HepG2 (cell line): Measurements from ENCODE around the gene CEP104. TPM values are rescaled to one million over a fixed set of nuclear protein-coding genes. Genes with fewer than 3 reads are reported as not detected.
A peak's percentile ranks its signal among the peaks of the same experiment; 100 is the strongest.

Experiments used
- ATRX ChIP-seq: sonication (generic); formaldehyde crosslinking; IDR thresholded peaks from 2 replicates; pipeline ENCODE4 v1.4.0; 2020; ENCODE audit warnings: missing genetic modification reagents, borderline replicate concordance
- KDM1A ChIP-seq: IDR thresholded peaks from 2 replicates; pipeline ENCODE4 v1.6.1; 2016; ENCODE audit warnings: missing compliant biosample characterization
- KDM5B ChIP-seq: sonication (generic); formaldehyde crosslinking; IDR thresholded peaks from 2 replicates; pipeline ENCODE4 v1.4.0; 2020; ENCODE audit warnings: missing genetic modification reagents, mild to moderate bottlenecking, borderline replicate concordance
- MAFK ChIP-seq, 2 experiments: IDR thresholded peaks in 1 of 2; conservative IDR thresholded peaks in 1 of 2; 2 replicates each; pipeline ENCODE4 v1.6.1; 2011; ENCODE audit warnings: improper control_type of control experiment in 2 of 2, low read length in 2 of 2
- MXD4 ChIP-seq: IDR thresholded peaks from 2 replicates; pipeline ENCODE4 v1.6.1; 2016; ENCODE audit warnings: mild to moderate bottlenecking, missing biosample characterization, missing genetic modification reagents
- NCOA2 ChIP-seq: sonication (generic); formaldehyde crosslinking; IDR thresholded peaks from 2 replicates; pipeline ENCODE4 v1.8.0; 2022; ENCODE audit warnings: inconsistent platforms
- NFYB ChIP-seq: sonication (generic); formaldehyde crosslinking; IDR thresholded peaks from 2 replicates; pipeline ENCODE4 v1.4.0; 2020; ENCODE audit warnings: missing genetic modification reagents
- POLR2AphosphoS2 ChIP-seq: IDR thresholded peaks from 2 replicates; pipeline ENCODE4 v1.6.1; 2011; ENCODE audit warnings: low read depth, low read length, improper control_type of control experiment
- RXRA ChIP-seq: sonication (generic); formaldehyde crosslinking; IDR thresholded peaks from 2 replicates; pipeline ENCODE4 v1.5.1; 2020; ENCODE audit warnings: missing genetic modification reagents
- SATB2 ChIP-seq: sonication (generic); formaldehyde crosslinking; IDR thresholded peaks from 2 replicates; pipeline ENCODE4 v1.5.0; 2020; ENCODE audit warnings: missing genetic modification reagents
- ZC3H4 ChIP-seq: sonication (generic); formaldehyde crosslinking; IDR thresholded peaks from 2 replicates; pipeline ENCODE4 v1.4.0; 2020; ENCODE audit warnings: missing genetic modification reagents, borderline replicate concordance
- ZNF251 ChIP-seq: sonication (generic); formaldehyde crosslinking; IDR thresholded peaks from 2 replicates; pipeline ENCODE4 v1.9.0; 2021; ENCODE audit warnings: mild to moderate bottlenecking, missing genetic modification reagents
- ZNF446 ChIP-seq: sonication (generic); formaldehyde crosslinking; IDR thresholded peaks from 2 replicates; pipeline ENCODE4 v1.5.0; 2020; ENCODE audit warnings: mild to moderate bottlenecking, missing genetic modification reagents
- ZNF589 ChIP-seq: sonication (generic); formaldehyde crosslinking; conservative IDR thresholded peaks from 2 replicates; pipeline ENCODE4 v1.8.0; 2022; ENCODE audit warnings: mild to moderate bottlenecking, moderate library complexity, missing genetic modification reagents
- ZNF678 ChIP-seq: sonication (generic); formaldehyde crosslinking; IDR thresholded peaks from 2 replicates; pipeline ENCODE4 v1.4.0; 2020; ENCODE audit warnings: mild to moderate bottlenecking, missing genetic modification reagents
- polyA plus RNA-seq, 8 experiments: library from polyadenylated mRNA; depleted of rRNA in 3 of 8; stranded (reverse) in 7 of 8; unstranded in 1 of 8; fragments of >200 nt; fragmentation: Illumina TruSeq in 4 of 8; extraction: Trizol in 4 of 8; gene quantifications; 2 replicates each; pipeline versions ENCODE4 v1.2.1 to v1.2.3, GENCODE V29; 2011 to 2016; ENCODE audit warnings: low read depth in 4 of 8, missing spikeins in 1 of 8, mixed read lengths in 1 of 8; ENCODE audit not compliant: insufficient read depth in 1 of 8
- total RNA-seq, 5 experiments: library from RNA; depleted of rRNA; stranded (reverse); fragments of >200 nt; fragmentation: Illumina TruSeq; extraction: Trizol; gene quantifications; 2 replicates each; pipeline ENCODE4 v1.2.3, GENCODE V29; 2016; ENCODE audit warnings: low read depth in 1 of 5
- TF ChIP-seq, protein P1 (sequence below): sonication (generic); formaldehyde crosslinking; IDR thresholded peaks from 2 replicates; pipeline ENCODE4 v1.4.0; 2020; ENCODE audit warnings: mild to moderate bottlenecking, missing genetic modification reagents
- TF ChIP-seq, protein P2 (sequence below): sonication (generic); formaldehyde crosslinking; IDR thresholded peaks from 2 replicates; pipeline ENCODE4 v1.4.0; 2020; ENCODE audit warnings: missing genetic modification reagents, mild to moderate bottlenecking, borderline replicate concordance
- TF ChIP-seq, protein P3 (sequence below): sonication (generic); formaldehyde crosslinking; conservative IDR thresholded peaks from 2 replicates; pipeline ENCODE4 v1.8.0; 2022; ENCODE audit warnings: missing genetic modification reagents
- TF ChIP-seq, protein P4 (sequence below): IDR thresholded peaks from 2 replicates; pipeline ENCODE4 v1.4.0; 2020; ENCODE audit warnings: mild to moderate bottlenecking, missing genetic modification reagents

CEP104 gene
- total and polyA plus RNA-seq, 2 of the 13 experiments (the other 11 are each of a cell fraction or from before 2014, with no cell fraction given): 20.4 to 30.1 TPM

DNA sequence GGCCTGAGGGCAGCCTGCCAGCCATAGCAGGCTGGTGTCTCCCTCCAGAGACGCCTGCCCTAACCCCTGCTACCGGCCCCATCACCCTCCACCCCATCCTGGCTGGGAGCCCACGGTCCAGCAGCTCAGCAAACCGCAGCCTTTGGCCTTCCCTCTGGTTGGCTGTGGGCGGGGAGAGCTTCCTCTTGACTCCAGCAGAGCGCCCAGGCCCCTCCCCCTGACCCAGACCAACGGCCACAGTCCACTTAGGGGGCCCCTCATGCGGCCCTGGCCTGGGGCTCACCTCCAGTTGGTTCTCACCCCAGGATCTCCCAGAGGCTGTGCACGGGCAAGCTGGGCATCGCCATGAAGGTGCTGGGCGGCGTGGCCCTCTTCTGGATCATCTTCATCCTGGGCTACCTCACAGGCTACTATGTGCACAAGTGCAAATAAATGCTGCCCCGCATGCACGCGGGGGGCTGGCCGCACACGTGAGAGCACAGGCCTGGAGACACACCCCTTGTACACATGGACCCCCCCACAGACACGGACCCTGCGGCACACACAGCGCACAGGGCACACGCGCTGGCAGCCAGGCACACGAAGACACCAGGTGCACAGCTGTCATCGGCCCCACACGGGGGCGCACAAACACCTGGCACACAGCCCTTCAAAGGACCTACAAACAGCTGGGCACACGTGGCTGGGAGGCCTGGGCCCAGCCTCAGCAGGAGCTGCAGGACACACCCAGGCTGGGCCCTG is 81.4 kb downstream of the CEP104 start (continued):
- TF ChIP-seq, protein P1, sequence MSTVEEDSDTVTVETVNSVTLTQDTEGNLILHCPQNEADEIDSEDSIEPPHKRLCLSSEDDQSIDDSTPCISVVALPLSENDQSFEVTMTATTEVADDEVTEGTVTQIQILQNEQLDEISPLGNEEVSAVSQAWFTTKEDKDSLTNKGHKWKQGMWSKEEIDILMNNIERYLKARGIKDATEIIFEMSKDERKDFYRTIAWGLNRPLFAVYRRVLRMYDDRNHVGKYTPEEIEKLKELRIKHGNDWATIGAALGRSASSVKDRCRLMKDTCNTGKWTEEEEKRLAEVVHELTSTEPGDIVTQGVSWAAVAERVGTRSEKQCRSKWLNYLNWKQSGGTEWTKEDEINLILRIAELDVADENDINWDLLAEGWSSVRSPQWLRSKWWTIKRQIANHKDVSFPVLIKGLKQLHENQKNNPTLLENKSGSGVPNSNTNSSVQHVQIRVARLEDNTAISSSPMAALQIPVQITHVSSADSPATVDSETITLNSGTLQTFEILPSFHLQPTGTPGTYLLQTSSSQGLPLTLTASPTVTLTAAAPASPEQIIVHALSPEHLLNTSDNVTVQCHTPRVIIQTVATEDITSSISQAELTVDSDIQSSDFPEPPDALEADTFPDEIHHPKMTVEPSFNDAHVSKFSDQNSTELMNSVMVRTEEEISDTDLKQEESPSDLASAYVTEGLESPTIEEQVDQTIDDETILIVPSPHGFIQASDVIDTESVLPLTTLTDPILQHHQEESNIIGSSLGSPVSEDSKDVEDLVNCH (CRISPR knock-in tag): peak; percentile 43; the same call in 1 of the 2 replicates
- TF ChIP-seq ZNF589 (peak; percentile 83), ZNF678 (CRISPR knock-in tag) (peak; percentile 29; the same call in 1 of the 2 replicates), KDM5B (CRISPR knock-in tag) (peak; percentile 84), ZC3H4 (CRISPR knock-in tag) (peak; percentile 85; the same call in 1 of the 2 replicates), KDM1A (CRISPR knock-in tag) (no peak), ATRX (no peak), NFYB (CRISPR knock-in tag) (peak; percentile 35), POLR2AphosphoS2 (no peak), ZNF251 (no peak), MXD4 (CRISPR knock-in tag) (peak; percentile 61; the same call in 1 of the 2 replicates), ZNF446 (CRISPR knock-in tag) (no peak), RXRA (CRISPR knock-in tag) (peak; percentile 78), MAFK (conservative IDR thresholded peaks at IDR 0.05 in 1 of 2, IDR thresholded peaks at IDR 0.05 in 1 of 2; ENCODE audit: low read length in 2 of 2) (no peak), SATB2 (CRISPR knock-in tag) (0 out of 2 replicates have a peak, but pooled peaks have one; percentile 65), NCOA2 (peak; percentile 61)
- TF ChIP-seq, protein P2, sequence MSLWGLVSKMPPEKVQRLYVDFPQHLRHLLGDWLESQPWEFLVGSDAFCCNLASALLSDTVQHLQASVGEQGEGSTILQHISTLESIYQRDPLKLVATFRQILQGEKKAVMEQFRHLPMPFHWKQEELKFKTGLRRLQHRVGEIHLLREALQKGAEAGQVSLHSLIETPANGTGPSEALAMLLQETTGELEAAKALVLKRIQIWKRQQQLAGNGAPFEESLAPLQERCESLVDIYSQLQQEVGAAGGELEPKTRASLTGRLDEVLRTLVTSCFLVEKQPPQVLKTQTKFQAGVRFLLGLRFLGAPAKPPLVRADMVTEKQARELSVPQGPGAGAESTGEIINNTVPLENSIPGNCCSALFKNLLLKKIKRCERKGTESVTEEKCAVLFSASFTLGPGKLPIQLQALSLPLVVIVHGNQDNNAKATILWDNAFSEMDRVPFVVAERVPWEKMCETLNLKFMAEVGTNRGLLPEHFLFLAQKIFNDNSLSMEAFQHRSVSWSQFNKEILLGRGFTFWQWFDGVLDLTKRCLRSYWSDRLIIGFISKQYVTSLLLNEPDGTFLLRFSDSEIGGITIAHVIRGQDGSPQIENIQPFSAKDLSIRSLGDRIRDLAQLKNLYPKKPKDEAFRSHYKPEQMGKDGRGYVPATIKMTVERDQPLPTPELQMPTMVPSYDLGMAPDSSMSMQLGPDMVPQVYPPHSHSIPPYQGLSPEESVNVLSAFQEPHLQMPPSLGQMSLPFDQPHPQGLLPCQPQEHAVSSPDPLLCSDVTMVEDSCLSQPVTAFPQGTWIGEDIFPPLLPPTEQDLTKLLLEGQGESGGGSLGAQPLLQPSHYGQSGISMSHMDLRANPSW (CRISPR knock-in tag): peak; percentile 66; the same call in 1 of the 2 replicates
- TF ChIP-seq, protein P3, sequence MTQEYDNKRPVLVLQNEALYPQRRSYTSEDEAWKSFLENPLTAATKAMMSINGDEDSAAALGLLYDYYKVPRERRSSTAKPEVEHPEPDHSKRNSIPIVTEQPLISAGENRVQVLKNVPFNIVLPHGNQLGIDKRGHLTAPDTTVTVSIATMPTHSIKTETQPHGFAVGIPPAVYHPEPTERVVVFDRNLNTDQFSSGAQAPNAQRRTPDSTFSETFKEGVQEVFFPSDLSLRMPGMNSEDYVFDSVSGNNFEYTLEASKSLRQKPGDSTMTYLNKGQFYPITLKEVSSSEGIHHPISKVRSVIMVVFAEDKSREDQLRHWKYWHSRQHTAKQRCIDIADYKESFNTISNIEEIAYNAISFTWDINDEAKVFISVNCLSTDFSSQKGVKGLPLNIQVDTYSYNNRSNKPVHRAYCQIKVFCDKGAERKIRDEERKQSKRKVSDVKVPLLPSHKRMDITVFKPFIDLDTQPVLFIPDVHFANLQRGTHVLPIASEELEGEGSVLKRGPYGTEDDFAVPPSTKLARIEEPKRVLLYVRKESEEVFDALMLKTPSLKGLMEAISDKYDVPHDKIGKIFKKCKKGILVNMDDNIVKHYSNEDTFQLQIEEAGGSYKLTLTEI (CRISPR knock-in tag): no peak
- TF ChIP-seq, protein P4, sequence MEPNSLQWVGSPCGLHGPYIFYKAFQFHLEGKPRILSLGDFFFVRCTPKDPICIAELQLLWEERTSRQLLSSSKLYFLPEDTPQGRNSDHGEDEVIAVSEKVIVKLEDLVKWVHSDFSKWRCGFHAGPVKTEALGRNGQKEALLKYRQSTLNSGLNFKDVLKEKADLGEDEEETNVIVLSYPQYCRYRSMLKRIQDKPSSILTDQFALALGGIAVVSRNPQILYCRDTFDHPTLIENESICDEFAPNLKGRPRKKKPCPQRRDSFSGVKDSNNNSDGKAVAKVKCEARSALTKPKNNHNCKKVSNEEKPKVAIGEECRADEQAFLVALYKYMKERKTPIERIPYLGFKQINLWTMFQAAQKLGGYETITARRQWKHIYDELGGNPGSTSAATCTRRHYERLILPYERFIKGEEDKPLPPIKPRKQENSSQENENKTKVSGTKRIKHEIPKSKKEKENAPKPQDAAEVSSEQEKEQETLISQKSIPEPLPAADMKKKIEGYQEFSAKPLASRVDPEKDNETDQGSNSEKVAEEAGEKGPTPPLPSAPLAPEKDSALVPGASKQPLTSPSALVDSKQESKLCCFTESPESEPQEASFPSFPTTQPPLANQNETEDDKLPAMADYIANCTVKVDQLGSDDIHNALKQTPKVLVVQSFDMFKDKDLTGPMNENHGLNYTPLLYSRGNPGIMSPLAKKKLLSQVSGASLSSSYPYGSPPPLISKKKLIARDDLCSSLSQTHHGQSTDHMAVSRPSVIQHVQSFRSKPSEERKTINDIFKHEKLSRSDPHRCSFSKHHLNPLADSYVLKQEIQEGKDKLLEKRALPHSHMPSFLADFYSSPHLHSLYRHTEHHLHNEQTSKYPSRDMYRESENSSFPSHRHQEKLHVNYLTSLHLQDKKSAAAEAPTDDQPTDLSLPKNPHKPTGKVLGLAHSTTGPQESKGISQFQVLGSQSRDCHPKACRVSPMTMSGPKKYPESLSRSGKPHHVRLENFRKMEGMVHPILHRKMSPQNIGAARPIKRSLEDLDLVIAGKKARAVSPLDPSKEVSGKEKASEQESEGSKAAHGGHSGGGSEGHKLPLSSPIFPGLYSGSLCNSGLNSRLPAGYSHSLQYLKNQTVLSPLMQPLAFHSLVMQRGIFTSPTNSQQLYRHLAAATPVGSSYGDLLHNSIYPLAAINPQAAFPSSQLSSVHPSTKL (CRISPR knock-in tag): peak; percentile 35; the same call in 1 of the 2 replicates
